ENCODE measurements around the gene AK4. TPM values are rescaled to one million over a fixed set of nuclear protein-coding genes. Genes with fewer than 3 reads are reported as not detected.

The AK4 gene
- total RNA-seq, 1 experiment from 2014 or later, result 17.6 TPM

DNA sequence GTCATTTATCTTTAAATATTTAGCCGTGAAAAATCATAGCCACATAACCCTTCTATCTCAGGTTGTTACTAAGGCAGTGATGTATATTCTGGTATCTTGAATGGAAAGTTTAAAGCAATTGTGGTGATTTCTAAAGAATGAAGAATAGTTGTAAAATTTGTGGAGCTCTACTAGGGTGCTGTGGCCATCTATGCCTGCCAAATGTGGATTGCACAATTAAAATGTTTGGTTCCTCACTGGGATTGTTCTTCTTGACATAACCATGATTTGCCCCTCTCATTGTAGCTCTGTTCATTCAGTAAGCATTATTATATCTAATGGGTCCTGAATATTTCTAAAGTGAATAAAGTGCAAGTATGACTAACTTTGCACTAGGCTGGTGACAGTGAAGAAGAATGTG is 50.1 kb downstream of the AK4 start:
- Histone ChIP-seq H3K27me3 (ENCODE audit: insufficient read depth, low read depth) (no peaks in the 10 kb centered on the region), H3K9me3 (ENCODE audit: insufficient read depth, low read depth) (no peaks in the 10 kb centered on the region), H3K9me2 (ENCODE audit: insufficient read depth) (no peaks in the 10 kb centered on the region), H3K79me2 (ENCODE audit: low read depth) (no peaks in the 10 kb centered on the region), H3K27ac (no peak overlapping the region), H3K4me3 (no peak overlapping the region), H3K36me3 (ENCODE audit: low read depth) (peaks cover 4% of the 10 kb centered on the region; the same call in 1 of the 2 replicates), H4K20me1 (ENCODE audit: insufficient read depth) (no peaks in the 10 kb centered on the region), H2AFZ (no peak overlapping the region), H3K4me2 (no peak overlapping the region), H3F3A (ENCODE audit: insufficient read depth, low read depth) (no peaks in the 10 kb centered on the region), H3K4me1 (replicated peaks; ENCODE audit: insufficient read depth) (no peaks in the 10 kb centered on the region)
- intact Hi-C loops (cut with micrococcal nuclease; ENCODE audit: unreplicated experiment), result no loop called here
- BruUV-seq (replicated peaks), result no TSS peak
- CTCF ChIA-PET, result no interaction called here
- POLR2A ChIA-PET (ENCODE audit: unreplicated experiment), result interaction anchor here (0.6 to 0.7 kb wide), 2 partner anchors 284 to 321 kb away, joined by 3 to 7 read pairs; no protein-coding TSS in a partner anchor
- TF ChIP-seq, protein P1, sequence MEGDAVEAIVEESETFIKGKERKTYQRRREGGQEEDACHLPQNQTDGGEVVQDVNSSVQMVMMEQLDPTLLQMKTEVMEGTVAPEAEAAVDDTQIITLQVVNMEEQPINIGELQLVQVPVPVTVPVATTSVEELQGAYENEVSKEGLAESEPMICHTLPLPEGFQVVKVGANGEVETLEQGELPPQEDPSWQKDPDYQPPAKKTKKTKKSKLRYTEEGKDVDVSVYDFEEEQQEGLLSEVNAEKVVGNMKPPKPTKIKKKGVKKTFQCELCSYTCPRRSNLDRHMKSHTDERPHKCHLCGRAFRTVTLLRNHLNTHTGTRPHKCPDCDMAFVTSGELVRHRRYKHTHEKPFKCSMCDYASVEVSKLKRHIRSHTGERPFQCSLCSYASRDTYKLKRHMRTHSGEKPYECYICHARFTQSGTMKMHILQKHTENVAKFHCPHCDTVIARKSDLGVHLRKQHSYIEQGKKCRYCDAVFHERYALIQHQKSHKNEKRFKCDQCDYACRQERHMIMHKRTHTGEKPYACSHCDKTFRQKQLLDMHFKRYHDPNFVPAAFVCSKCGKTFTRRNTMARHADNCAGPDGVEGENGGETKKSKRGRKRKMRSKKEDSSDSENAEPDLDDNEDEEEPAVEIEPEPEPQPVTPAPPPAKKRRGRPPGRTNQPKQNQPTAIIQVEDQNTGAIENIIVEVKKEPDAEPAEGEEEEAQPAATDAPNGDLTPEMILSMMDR (conservative IDR thresholded peaks at IDR 0.05), result no peak
- no peak for TF ChIP-seq EZH2 (IDR thresholded peaks at IDR 0.05; ENCODE audit: low read depth)
- DNase-seq, result no peak

DNA sequence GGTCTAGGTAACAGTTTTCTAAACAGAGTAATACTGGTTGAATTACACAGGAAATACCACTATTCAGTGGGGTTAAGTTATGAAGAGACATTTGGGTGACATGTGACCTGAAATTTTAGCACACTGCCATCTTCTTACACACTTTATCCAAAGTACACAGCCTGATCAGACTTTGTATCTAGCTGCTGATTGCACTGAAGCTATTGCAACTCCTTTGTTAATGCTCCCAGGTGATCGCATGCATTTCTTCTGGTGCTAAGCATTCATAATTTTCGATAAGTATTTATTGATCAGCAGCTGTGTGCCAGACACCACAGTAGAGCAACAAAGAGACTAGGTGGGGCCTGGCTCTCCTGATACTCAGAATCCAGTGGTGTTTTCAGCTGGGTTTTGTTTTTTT is 52.4 kb downstream of the AK4 start:
- no peak for TF ChIP-seq EZH2 (IDR thresholded peaks at IDR 0.05; ENCODE audit: low read depth)
- TF ChIP-seq, protein P1 (conservative IDR thresholded peaks at IDR 0.05), result no peak
- no peaks in the 10 kb centered on the region for H3K79me2 ChIP-seq (ENCODE audit: low read depth)
- DNase-seq, result no peak
- no peaks in the 10 kb centered on the region for H3K9me3 ChIP-seq (ENCODE audit: insufficient read depth, low read depth)
- ChIA-PET CTCF (no interaction called here), POLR2A (ENCODE audit: unreplicated experiment) (no interaction called here)
- H3K4me2 ChIP-seq, result no peak overlapping the region
- no peaks in the 10 kb centered on the region for H3K36me3 ChIP-seq (ENCODE audit: low read depth)
- no TSS peak for BruUV-seq (replicated peaks)
- H3K9me2 ChIP-seq (ENCODE audit: insufficient read depth), result no peaks in the 10 kb centered on the region
- H3F3A ChIP-seq (ENCODE audit: insufficient read depth, low read depth), result no peaks in the 10 kb centered on the region
- no peak overlapping the region for H2AFZ ChIP-seq
- no peaks in the 10 kb centered on the region for H3K27me3 ChIP-seq (ENCODE audit: insufficient read depth, low read depth)
- no peak overlapping the region for H3K27ac ChIP-seq
- no peaks in the 10 kb centered on the region for H4K20me1 ChIP-seq (ENCODE audit: insufficient read depth)
- no peak overlapping the region for H3K4me3 ChIP-seq
- H3K4me1 ChIP-seq (replicated peaks; ENCODE audit: insufficient read depth), result no peaks in the 10 kb centered on the region
- intact Hi-C loops (cut with micrococcal nuclease; ENCODE audit: unreplicated experiment), result no loop called here

DNA sequence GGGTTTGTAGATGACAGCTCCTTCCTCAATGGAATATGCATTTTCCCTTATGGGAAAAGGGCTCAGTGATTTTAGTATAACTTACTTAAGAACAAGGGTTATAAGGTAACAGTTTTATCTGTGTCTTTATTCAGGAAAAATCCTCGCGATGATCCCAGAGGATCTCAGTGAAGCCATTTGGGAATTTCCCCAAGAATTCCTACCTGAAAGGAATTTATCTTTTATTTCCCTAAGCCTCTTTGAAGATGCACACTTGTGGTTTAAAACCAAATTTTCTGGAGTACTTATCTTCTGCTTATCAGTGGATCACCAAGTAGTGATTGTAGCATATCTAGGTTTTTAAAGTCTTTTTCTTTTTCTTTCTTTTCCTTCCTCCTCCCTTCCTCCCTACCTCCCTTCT is 58.8 kb downstream of the AK4 start:
- Histone ChIP-seq H3K9me3 (ENCODE audit: insufficient read depth, low read depth) (no peaks in the 10 kb centered on the region), H3K27me3 (ENCODE audit: insufficient read depth, low read depth) (no peaks in the 10 kb centered on the region), H3F3A (ENCODE audit: insufficient read depth, low read depth) (no peaks in the 10 kb centered on the region), H3K9me2 (ENCODE audit: insufficient read depth) (no peaks in the 10 kb centered on the region), H3K4me2 (no peak overlapping the region), H3K4me3 (no peak overlapping the region), H3K4me1 (replicated peaks; ENCODE audit: insufficient read depth) (no peaks in the 10 kb centered on the region), H3K27ac (no peak overlapping the region), H3K36me3 (ENCODE audit: low read depth) (no peaks in the 10 kb centered on the region), H4K20me1 (ENCODE audit: insufficient read depth) (no peaks in the 10 kb centered on the region), H2AFZ (no peak overlapping the region), H3K79me2 (ENCODE audit: low read depth) (no peaks in the 10 kb centered on the region)
- ChIA-PET POLR2A (ENCODE audit: unreplicated experiment) (no interaction called here), CTCF (no interaction called here)
- DNase-seq, result no peak
- no peak for TF ChIP-seq EZH2 (IDR thresholded peaks at IDR 0.05; ENCODE audit: low read depth)
- TF ChIP-seq, protein P1 (conservative IDR thresholded peaks at IDR 0.05), result no peak
- no TSS peak for BruUV-seq (replicated peaks)
- intact Hi-C loops (cut with micrococcal nuclease; ENCODE audit: unreplicated experiment), result loop anchor here (5.0 kb wide), 1 partner anchor 60 kb away; the partner anchor contains the start of gene AK4

Data from PC-9 (cell line).